Measurements from ENCODE around the gene CFAP161.

DNA sequence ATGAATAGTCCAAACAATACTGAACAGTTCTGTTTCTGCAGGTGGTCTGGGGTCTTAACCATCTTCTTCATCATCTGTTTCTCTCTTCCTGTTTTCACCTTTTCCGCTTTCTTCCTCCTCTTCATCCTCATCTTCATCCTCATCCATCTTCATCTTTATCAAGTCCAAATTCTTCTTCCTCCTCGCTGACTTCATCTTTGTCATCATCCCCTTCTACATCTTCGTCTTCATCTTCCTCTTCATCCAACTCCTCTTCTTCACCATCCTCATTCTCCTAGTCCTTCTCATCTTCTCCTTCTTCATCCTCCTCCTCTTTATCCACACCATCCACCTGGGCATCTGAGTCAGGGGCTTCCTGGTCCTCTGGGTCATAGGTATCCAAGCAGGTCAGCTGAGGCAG, 16.5 kb upstream of the CFAP161 start:
- TF ChIP-seq CTCF (IDR thresholded peaks at IDR 0.05; ENCODE audit: low read length), result no peak
- no peak for TF ChIP-seq EZH2 (IDR thresholded peaks at IDR 0.05; ENCODE audit: borderline replicate concordance, low read length)

All from OCI-LY1 (cell line).